ENCODE measurements around the gene SAA4. TPM values are rescaled to one million over a fixed set of nuclear protein-coding genes. Genes with fewer than 3 reads are reported as not detected.
A peak's percentile ranks its signal among the peaks of the same experiment; 100 is the strongest.
"Not testable (repeated sequence)": the region's sequence is repeated elsewhere in the genome, so short reads cannot be mapped to it uniquely, and the experiment has no call there.

The SAA4 gene
- total RNA-seq, 1 donor from 2014 or later: not detected

- DNase-seq: not testable (repeated sequence)
Observed at GRCh38 chr11:18246379-18247190, 10.0 kb upstream of the SAA4 start.

- no peak for DNase-seq
Observed at GRCh38 chr11:18245396-18245795, 8.8 kb upstream of the SAA4 start.

- DNase-seq: peak; percentile 85
Observed at GRCh38 chr11:18243783-18244362, 7.3 kb upstream of the SAA4 start.

- no peak for DNase-seq
Observed at GRCh38 chr11:18239655-18240054, 3.1 kb upstream of the SAA4 start.

GRCh38 chr11:18235394-18236334 lies 938 bp downstream of the SAA4 start:
- no peak for DNase-seq

- no peak for DNase-seq
Observed at GRCh38 chr11:18233912-18234311, 2.7 kb downstream of the SAA4 start.

- no peak for DNase-seq
Observed at GRCh38 chr11:18230859-18231258, 5.7 kb downstream of the SAA4 start.

- no peak for DNase-seq
Observed at GRCh38 chr11:18229501-18229900, 7.1 kb downstream of the SAA4 start.

GRCh38 chr11:18225913-18226312 lies 10.7 kb downstream of the SAA4 start:
- no peak for DNase-seq

GRCh38 chr11:18223591-18224387 lies 12.8 kb downstream of the SAA4 start:
- DNase-seq: no peak

GRCh38 chr11:18222814-18223421 lies 13.7 kb downstream of the SAA4 start:
- no peak for DNase-seq

- DNase-seq: no peak
Observed at GRCh38 chr11:18221274-18221876, 15.2 kb downstream of the SAA4 start.

GRCh38 chr11:18209058-18209457 lies 27.5 kb downstream of the SAA4 start:
- DNase-seq: no peak

- DNase-seq: no peak
Observed at GRCh38 chr11:18204771-18205170, 31.8 kb downstream of the SAA4 start.

- no peak for DNase-seq
Observed at GRCh38 chr11:18204220-18204619, 32.4 kb downstream of the SAA4 start.

- peak; percentile 42 for DNase-seq
Observed at GRCh38 chr11:18203723-18204122, 32.9 kb downstream of the SAA4 start.

GRCh38 chr11:18197738-18198137 lies 38.9 kb downstream of the SAA4 start:
- DNase-seq: not testable (repeated sequence)

- no peak for DNase-seq
Observed at GRCh38 chr11:18196532-18196931, 40.1 kb downstream of the SAA4 start.

GRCh38 chr11:18193010-18193409 lies 43.6 kb downstream of the SAA4 start:
- no peak for DNase-seq

GRCh38 chr11:18191376-18191775 lies 45.2 kb downstream of the SAA4 start:
- DNase-seq: no peak

GRCh38 chr11:18189476-18190245 lies 46.9 kb downstream of the SAA4 start:
- DNase-seq: not testable (repeated sequence)
